ENCODE results near the gene ATOSB. TPM values are rescaled to one million over a fixed set of nuclear protein-coding genes. Genes with fewer than 3 reads are reported as not detected.
A peak's percentile ranks its signal among the peaks of the same experiment; 100 is the strongest.

ATOSB gene
- total and polyA plus RNA-seq, 2 experiments from 2014 or later: 2.3 to 6.1 TPM

DNA sequence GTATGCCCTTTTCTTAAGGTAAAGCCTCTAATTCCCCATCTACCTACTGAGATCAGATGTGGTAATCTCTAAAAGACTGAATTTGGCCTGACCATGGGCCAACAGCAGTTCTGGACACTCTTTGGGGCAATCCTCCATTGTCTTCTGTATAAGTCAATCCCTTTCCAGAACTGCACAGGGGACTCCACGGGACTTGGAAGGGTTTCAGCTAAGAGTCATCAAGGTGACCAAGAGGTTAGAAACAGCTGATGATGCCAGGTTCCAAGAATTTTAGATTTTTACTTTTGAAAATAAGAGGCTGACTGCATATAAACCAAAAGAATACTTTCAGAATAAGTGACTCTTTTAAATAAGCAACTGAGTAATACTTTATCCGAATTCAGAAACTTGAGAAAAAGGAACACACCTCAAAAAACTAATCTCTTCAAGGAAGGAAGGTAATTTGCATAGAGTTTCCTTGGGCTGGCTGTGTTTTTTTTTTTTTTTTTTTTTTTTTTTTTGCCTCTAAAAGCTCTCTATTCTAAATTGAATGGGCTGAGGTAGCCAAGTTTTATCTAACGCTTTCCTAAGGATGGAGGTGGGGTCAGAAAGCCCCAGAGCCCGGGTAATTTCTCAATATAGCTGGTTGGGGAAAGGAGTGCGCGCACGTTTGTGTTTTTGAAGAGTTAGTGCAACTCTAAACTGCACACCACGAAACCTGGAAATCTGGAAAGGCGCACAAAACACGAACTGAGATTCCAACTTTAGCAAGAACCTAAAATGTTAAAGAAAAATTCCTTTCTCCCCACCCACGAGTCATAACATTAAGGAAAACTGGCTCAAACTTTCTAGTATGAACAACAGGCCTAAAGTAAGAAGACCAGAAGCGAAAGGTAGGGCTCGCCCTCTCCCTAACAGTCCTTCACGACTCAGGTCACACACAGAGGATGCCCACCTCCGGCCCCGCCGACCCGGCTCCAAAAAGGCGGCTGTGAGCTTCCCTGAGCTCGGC, 44.5 kb downstream of the ATOSB start (continued):
- TF ChIP-seq, protein P1, sequence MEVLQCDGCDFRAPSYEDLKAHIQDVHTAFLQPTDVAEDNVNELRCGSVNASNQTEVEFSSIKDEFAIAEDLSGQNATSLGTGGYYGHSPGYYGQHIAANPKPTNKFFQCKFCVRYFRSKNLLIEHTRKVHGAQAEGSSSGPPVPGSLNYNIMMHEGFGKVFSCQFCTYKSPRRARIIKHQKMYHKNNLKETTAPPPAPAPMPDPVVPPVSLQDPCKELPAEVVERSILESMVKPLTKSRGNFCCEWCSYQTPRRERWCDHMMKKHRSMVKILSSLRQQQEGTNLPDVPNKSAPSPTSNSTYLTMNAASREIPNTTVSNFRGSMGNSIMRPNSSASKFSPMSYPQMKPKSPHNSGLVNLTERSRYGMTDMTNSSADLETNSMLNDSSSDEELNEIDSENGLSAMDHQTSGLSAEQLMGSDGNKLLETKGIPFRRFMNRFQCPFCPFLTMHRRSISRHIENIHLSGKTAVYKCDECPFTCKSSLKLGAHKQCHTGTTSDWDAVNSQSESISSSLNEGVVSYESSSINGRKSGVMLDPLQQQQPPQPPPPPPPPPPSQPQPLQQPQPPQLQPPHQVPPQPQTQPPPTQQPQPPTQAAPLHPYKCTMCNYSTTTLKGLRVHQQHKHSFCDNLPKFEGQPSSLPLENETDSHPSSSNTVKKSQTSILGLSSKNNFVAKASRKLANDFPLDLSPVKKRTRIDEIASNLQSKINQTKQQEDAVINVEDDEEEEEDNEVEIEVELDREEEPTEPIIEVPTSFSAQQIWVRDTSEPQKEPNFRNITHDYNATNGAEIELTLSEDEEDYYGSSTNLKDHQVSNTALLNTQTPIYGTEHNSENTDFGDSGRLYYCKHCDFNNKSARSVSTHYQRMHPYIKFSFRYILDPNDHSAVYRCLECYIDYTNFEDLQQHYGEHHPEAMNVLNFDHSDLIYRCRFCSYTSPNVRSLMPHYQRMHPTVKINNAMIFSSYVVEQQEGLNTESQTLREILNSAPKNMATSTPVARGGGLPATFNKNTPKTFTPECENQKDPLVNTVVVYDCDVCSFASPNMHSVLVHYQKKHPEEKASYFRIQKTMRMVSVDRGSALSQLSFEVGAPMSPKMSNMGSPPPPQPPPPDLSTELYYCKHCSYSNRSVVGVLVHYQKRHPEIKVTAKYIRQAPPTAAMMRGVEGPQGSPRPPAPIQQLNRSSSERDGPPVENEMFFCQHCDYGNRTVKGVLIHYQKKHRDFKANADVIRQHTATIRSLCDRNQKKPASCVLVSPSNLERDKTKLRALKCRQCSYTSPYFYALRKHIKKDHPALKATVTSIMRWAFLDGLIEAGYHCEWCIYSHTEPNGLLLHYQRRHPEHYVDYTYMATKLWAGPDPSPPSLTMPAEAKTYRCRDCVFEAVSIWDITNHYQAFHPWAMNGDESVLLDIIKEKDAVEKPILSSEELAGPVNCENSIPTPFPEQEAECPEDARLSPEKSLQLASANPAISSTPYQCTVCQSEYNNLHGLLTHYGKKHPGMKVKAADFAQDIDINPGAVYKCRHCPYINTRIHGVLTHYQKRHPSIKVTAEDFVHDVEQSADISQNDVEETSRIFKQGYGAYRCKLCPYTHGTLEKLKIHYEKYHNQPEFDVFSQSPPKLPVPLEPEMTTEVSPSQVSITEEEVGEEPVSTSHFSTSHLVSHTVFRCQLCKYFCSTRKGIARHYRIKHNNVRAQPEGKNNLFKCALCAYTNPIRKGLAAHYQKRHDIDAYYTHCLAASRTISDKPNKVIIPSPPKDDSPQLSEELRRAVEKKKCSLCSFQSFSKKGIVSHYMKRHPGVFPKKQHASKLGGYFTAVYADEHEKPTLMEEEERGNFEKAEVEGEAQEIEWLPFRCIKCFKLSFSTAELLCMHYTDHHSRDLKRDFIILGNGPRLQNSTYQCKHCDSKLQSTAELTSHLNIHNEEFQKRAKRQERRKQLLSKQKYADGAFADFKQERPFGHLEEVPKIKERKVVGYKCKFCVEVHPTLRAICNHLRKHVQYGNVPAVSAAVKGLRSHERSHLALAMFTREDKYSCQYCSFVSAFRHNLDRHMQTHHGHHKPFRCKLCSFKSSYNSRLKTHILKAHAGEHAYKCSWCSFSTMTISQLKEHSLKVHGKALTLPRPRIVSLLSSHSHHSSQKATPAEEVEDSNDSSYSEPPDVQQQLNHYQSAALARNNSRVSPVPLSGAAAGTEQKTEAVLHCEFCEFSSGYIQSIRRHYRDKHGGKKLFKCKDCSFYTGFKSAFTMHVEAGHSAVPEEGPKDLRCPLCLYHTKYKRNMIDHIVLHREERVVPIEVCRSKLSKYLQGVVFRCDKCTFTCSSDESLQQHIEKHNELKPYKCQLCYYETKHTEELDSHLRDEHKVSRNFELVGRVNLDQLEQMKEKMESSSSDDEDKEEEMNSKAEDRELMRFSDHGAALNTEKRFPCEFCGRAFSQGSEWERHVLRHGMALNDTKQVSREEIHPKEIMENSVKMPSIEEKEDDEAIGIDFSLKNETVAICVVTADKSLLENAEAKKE (CRISPR knock-in tag; IDR thresholded peaks at IDR 0.05): no peak
- no peak for TF ChIP-seq ZNF114 (CRISPR knock-in tag; IDR thresholded peaks at IDR 0.05)

DNA sequence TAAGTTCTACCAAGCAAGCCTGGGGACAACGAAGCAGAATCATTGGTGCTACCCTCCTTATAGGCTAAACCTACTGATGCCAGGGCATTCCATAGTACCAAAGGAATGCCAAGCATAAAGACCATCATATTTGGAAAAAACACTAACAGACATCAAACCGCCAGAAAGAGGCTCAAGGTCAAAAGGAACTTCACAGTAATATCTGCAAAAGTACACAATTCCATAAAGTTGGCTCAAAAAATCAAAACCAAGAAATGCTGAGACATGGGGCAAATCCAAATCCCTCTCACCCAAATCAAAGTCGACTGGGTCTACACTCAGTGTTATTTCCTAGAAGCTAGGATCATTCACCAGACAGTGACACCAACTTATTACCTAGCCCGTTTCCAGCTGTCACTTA, 46.6 kb downstream of the ATOSB start:
- no peak overlapping the region for H2AFZ ChIP-seq
- H3K4me2 ChIP-seq: peak overlapping the region; percentile 21; the same call in 1 of the 2 replicates
- no peak for DNase-seq (ENCODE audit: low spot score)
- H3K4me3 ChIP-seq: 0 out of 2 replicates have a peak overlapping the region, but pooled peaks have one; percentile 14
- H3F3A ChIP-seq (replicated peaks; ENCODE audit: low read depth): peaks cover 13% of the 10 kb centered on the region
- Mint-ChIP-seq H3K9me3 (0 out of 3 replicates have a peak, but pooled peaks cover 2% of the 10 kb centered on the region), H3K36me3 (ENCODE audit: low read depth) (peaks cover 80% of the 10 kb centered on the region), H3K4me1 (peaks cover 26% of the 10 kb centered on the region), H3K4me3 (peak overlapping the region; percentile 31; the same call in 2 of the 3 replicates), H3K27ac (peak overlapping the region; percentile 59; the same call in 1 of the 2 replicates), H3K27me3 (ENCODE audit: insufficient read depth, low read depth, poor library complexity) (peaks cover 9% of the 10 kb centered on the region)
- no peaks in the 10 kb centered on the region for H3K9me2 ChIP-seq (ENCODE audit: insufficient read depth)
- H3K4me1 ChIP-seq (ENCODE audit: insufficient read depth): peaks cover 15% of the 10 kb centered on the region
- peaks cover 47% of the 10 kb centered on the region for H3K36me3 ChIP-seq (ENCODE audit: insufficient read depth)
- TF ChIP-seq, protein P2, sequence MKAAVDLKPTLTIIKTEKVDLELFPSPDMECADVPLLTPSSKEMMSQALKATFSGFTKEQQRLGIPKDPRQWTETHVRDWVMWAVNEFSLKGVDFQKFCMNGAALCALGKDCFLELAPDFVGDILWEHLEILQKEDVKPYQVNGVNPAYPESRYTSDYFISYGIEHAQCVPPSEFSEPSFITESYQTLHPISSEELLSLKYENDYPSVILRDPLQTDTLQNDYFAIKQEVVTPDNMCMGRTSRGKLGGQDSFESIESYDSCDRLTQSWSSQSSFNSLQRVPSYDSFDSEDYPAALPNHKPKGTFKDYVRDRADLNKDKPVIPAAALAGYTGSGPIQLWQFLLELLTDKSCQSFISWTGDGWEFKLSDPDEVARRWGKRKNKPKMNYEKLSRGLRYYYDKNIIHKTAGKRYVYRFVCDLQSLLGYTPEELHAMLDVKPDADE (IDR thresholded peaks at IDR 0.05): no peak
- peaks cover 51% of the 10 kb centered on the region for H4K20me1 ChIP-seq (replicated peaks; ENCODE audit: insufficient read depth)
- ATAC-seq: no peak
- H3K27ac ChIP-seq (ENCODE audit: low read depth): no peak overlapping the region
- peaks cover 73% of the 10 kb centered on the region for H3K79me2 ChIP-seq (replicated peaks; ENCODE audit: insufficient read depth)
- no peaks in the 10 kb centered on the region for H3K27me3 ChIP-seq (ENCODE audit: insufficient read depth)

Data from GM23338 (cell line).